Measurements from ENCODE around the gene DNASE1L1.
"Not testable (repeated sequence)": the region's sequence is repeated elsewhere in the genome, so short reads cannot be mapped to it uniquely, and the experiment has no call there.

Gene DNASE1L1

DNA sequence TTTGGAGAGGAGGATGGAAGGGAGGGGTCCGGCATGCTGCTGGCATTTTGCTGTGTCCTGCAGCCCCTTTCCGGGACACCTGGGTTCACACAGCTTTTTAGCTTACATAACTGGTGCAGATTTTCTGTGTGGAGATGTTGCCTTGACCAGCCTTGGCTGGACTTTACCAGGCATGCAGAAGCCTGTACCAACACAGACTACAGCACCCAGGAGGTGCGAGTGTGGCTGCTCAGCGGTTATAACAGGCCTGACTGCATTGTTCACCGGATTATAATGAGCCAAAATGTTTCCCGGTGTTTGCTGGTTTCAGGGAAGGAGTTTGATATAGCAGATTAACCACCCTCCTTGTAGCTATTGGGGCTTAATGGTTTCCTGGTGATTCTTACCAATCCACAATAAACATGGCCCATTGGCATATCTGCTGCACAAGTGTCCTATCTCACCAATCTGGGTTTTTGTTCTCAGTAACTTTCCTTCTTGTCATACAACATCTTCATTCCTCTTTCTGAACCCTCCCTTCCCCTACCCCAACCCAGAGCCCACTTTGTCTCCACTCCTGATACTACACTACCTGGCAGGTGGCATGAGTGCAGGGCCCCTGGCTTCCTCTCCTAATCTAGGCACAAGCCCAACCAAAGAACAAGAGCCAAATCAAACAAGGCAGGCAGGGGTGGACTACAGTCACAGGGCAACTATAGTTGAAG, 7.0 kb downstream of the DNASE1L1 start:
- ATAC-seq (ENCODE audit: insufficient read depth, low read depth) (no peak), DNase-seq (no peak)
- Histone ChIP-seq H2AFZ (ENCODE audit: low read depth, low read length) (no peak overlapping the region), H3K79me2 (ENCODE audit: insufficient read depth, low read length) (peaks cover 28% of the 10 kb centered on the region), H3K4me3 (ENCODE audit: low read depth in 1 of 2, low read length in 2 of 2) (no peak overlapping the region), H3K9ac (ENCODE audit: low read depth, low read length) (no peak overlapping the region), H3K27me3 (ENCODE audit: insufficient read depth, low read length, poor library complexity) (no peaks in the 10 kb centered on the region), H3K9me3 (ENCODE audit: insufficient read depth, low read length, severe bottlenecking) (no peaks in the 10 kb centered on the region), H3K36me3 (ENCODE audit: insufficient read depth, low read length) (peaks cover 29% of the 10 kb centered on the region), H3K4me1 (ENCODE audit: insufficient read depth, low read length) (peaks cover 18% of the 10 kb centered on the region), H3K4me2 (ENCODE audit: insufficient read depth, low read length) (no peak overlapping the region), H3K27ac (ENCODE audit: low read length) (peak overlapping the region; percentile 10; the same call in 1 of the 2 replicates), H4K20me1 (ENCODE audit: insufficient read depth, low read length) (peaks cover 21% of the 10 kb centered on the region)
- TF ChIP-seq, protein P1, sequence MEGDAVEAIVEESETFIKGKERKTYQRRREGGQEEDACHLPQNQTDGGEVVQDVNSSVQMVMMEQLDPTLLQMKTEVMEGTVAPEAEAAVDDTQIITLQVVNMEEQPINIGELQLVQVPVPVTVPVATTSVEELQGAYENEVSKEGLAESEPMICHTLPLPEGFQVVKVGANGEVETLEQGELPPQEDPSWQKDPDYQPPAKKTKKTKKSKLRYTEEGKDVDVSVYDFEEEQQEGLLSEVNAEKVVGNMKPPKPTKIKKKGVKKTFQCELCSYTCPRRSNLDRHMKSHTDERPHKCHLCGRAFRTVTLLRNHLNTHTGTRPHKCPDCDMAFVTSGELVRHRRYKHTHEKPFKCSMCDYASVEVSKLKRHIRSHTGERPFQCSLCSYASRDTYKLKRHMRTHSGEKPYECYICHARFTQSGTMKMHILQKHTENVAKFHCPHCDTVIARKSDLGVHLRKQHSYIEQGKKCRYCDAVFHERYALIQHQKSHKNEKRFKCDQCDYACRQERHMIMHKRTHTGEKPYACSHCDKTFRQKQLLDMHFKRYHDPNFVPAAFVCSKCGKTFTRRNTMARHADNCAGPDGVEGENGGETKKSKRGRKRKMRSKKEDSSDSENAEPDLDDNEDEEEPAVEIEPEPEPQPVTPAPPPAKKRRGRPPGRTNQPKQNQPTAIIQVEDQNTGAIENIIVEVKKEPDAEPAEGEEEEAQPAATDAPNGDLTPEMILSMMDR (IDR thresholded peaks at IDR 0.05; ENCODE audit: borderline replicate concordance, extremely low read depth, low read length, poor library complexity, severe bottlenecking) = no peak
- no peak for TF ChIP-seq EZH2 (IDR thresholded peaks at IDR 0.05; ENCODE audit: borderline replicate concordance, low read depth, low read length, severe bottlenecking)

DNA sequence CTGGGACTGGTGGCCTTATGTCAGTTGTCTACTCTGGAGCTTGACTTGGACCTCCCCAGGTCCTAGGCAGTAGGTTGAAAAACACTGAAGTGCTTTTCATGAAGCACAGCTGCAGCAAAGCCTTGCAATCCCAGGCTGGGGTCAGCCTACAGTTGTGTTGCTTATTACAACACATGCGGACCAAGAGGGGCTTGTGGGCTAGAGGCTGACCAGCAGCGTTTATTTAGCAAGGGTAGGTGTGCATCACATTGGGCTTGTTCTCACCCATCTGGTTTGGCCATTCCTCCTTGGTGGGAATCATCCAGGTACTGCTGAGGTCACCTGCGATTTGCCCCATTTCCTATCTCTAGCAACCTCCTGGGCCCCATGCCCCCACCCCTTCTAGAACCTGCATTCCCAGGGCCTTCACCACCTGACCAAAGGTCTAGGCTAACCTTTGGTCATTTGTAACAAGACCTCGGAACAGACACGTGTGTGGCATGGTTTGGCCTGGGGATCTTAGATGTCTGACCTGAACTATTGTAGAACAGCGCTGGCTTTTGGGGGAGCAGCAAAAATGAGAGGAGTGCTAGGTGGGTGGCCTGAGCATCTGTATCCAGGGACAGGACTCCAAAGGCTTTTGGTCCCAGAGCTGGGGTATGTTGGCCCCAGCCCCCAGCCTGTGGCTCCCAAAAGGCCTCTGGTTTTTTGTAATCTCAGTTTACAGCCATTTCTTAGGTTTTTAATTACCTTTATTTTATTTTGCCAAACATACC, 7.8 kb downstream of the DNASE1L1 start:
- peak; percentile 14; the same call in 2 of the 3 replicates for ATAC-seq (ENCODE audit: insufficient read depth, low read depth)
- Histone ChIP-seq H3K4me2 (ENCODE audit: insufficient read depth, low read length) (no peak overlapping the region), H3K4me3 (ENCODE audit: low read depth in 1 of 2, low read length in 2 of 2) (no peak overlapping the region), H4K20me1 (ENCODE audit: insufficient read depth, low read length) (peaks cover 21% of the 10 kb centered on the region), H3K36me3 (ENCODE audit: insufficient read depth, low read length) (peaks cover 29% of the 10 kb centered on the region), H3K9me3 (ENCODE audit: insufficient read depth, low read length, severe bottlenecking) (no peaks in the 10 kb centered on the region), H3K9ac (ENCODE audit: low read depth, low read length) (no peak overlapping the region), H2AFZ (ENCODE audit: low read depth, low read length) (no peak overlapping the region), H3K79me2 (ENCODE audit: insufficient read depth, low read length) (peaks cover 31% of the 10 kb centered on the region), H3K27me3 (ENCODE audit: insufficient read depth, low read length, poor library complexity) (no peaks in the 10 kb centered on the region), H3K4me1 (ENCODE audit: insufficient read depth, low read length) (peaks cover 21% of the 10 kb centered on the region), H3K27ac (ENCODE audit: low read length) (no peak overlapping the region)
- peak; percentile 28 for DNase-seq
- TF ChIP-seq, protein P1 (IDR thresholded peaks at IDR 0.05; ENCODE audit: borderline replicate concordance, extremely low read depth, low read length, poor library complexity, severe bottlenecking) = no peak
- TF ChIP-seq EZH2 (IDR thresholded peaks at IDR 0.05; ENCODE audit: borderline replicate concordance, low read depth, low read length, severe bottlenecking) = no peak

DNA sequence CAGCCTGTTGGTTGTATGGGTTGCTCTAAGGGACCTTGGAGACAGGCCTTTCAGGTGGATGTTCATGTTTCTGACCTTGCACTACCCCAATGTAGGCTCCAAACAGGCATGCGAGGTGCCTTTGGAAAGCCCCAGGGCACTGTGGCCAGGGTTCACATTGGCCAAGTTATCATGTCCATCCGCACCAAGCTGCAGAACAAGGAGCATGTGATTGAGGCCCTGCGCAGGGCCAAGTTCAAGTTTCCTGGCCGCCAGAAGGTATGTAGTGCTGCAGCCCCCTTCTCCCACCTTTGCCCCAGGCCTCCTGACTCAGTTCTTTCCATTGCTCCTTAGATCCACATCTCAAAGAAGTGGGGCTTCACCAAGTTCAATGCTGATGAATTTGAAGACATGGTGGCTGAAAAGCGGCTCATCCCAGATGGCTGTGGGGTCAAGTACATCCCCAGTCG, 8.7 kb downstream of the DNASE1L1 start:
- not testable (repeated sequence) for DNase-seq; ATAC-seq (ENCODE audit: insufficient read depth, low read depth); H2AFZ ChIP-seq (ENCODE audit: low read depth, low read length); H3K27me3 ChIP-seq (ENCODE audit: insufficient read depth, low read length, poor library complexity); H3K27ac ChIP-seq (ENCODE audit: low read length); H3K9ac ChIP-seq (ENCODE audit: low read depth, low read length); H3K9me3 ChIP-seq (ENCODE audit: insufficient read depth, low read length, severe bottlenecking)
- H3K4me1 ChIP-seq (ENCODE audit: insufficient read depth, low read length) = peaks cover 21% of the 10 kb centered on the region
- peaks cover 31% of the 10 kb centered on the region for H3K79me2 ChIP-seq (ENCODE audit: insufficient read depth, low read length)
- peak overlapping the region; percentile 78; the same call in 1 of the 2 replicates for H3K4me2 ChIP-seq (ENCODE audit: insufficient read depth, low read length)
- peaks cover 29% of the 10 kb centered on the region for H3K36me3 ChIP-seq (ENCODE audit: insufficient read depth, low read length)
- peak overlapping the region in 1 of 2 experiments; percentile 81; a peak in 1 of 4 replicates for H3K4me3 ChIP-seq (ENCODE audit: low read depth in 1 of 2, low read length in 2 of 2)
- H4K20me1 ChIP-seq (ENCODE audit: insufficient read depth, low read length) = peaks cover 21% of the 10 kb centered on the region

All from DND-41 (cell line).